ENCODE results near the gene SNORC. TPM values are rescaled to one million over a fixed set of nuclear protein-coding genes. Genes with fewer than 3 reads are reported as not detected.
A peak's percentile ranks its signal among the peaks of the same experiment; 100 is the strongest.
"Not testable (repeated sequence)": the region's sequence is repeated elsewhere in the genome, so short reads cannot be mapped to it uniquely, and the experiment has no call there.

The SNORC gene
- total RNA-seq, 1 donor from 2014 or later: 0.96 TPM

- no peaks in the 10 kb centered on the region for H3K9me3 ChIP-seq
- ATAC-seq: no peak
- no peaks in the 10 kb centered on the region for H3K4me1 ChIP-seq
- intact Hi-C loops (cut with DNase I): no loop called here
- TF ChIP-seq CTCF (IDR thresholded peaks at IDR 0.05): no peak
- no peak for DNase-seq
- no peaks in the 10 kb centered on the region for H3K36me3 ChIP-seq
- H3K27ac ChIP-seq: no peak overlapping the region
- peaks cover 13% of the 10 kb centered on the region for H3K27me3 ChIP-seq
- no peak overlapping the region for H3K4me3 ChIP-seq
Measured at GRCh38 chr2:232900811-232901735, 31.0 kb downstream of the SNORC start.

- Histone ChIP-seq H3K4me3 (no peak overlapping the region), H3K9me3 (no peaks in the 10 kb centered on the region), H3K36me3 (no peaks in the 10 kb centered on the region), H3K27ac (no peak overlapping the region), H3K27me3 (peaks cover 13% of the 10 kb centered on the region), H3K4me1 (no peaks in the 10 kb centered on the region)
- no peak for TF ChIP-seq CTCF (IDR thresholded peaks at IDR 0.05)
- DNase-seq (no peak), ATAC-seq (peak; percentile 42)
- intact Hi-C loops (cut with DNase I): no loop called here
Measured at GRCh38 chr2:232901736-232902578, 31.9 kb downstream of the SNORC start.

GRCh38 chr2:232903989-232904388, 33.9 kb downstream of the SNORC start:
- DNase-seq: no peak
- H3K4me1 ChIP-seq: no peaks in the 10 kb centered on the region
- no peak overlapping the region for H3K4me3 ChIP-seq
- no peaks in the 10 kb centered on the region for H3K36me3 ChIP-seq
- H3K9me3 ChIP-seq: no peaks in the 10 kb centered on the region
- no peak overlapping the region for H3K27ac ChIP-seq
- TF ChIP-seq CTCF (IDR thresholded peaks at IDR 0.05): no peak
- H3K27me3 ChIP-seq: peaks cover 15% of the 10 kb centered on the region
- ATAC-seq: no peak
- intact Hi-C loops (cut with DNase I): no loop called here

GRCh38 chr2:232906867-232907717, 37.0 kb downstream of the SNORC start:
- H3K9me3 ChIP-seq; intact Hi-C loops (cut with DNase I); H3K36me3 ChIP-seq; H3K27ac ChIP-seq; H3K4me3 ChIP-seq; DNase-seq; H3K4me1 ChIP-seq; ATAC-seq: not testable (repeated sequence)
- peaks cover 13% of the 10 kb centered on the region for H3K27me3 ChIP-seq

GRCh38 chr2:232907718-232908085, 37.6 kb downstream of the SNORC start:
- H3K36me3 ChIP-seq; H3K4me3 ChIP-seq; H3K9me3 ChIP-seq; ATAC-seq; H3K27ac ChIP-seq; DNase-seq; H3K4me1 ChIP-seq; intact Hi-C loops (cut with DNase I): not testable (repeated sequence)
- peaks cover 12% of the 10 kb centered on the region for H3K27me3 ChIP-seq

- DNase-seq (no peak), ATAC-seq (no peak)
- Histone ChIP-seq H3K36me3 (no peaks in the 10 kb centered on the region), H3K27me3 (peaks cover 12% of the 10 kb centered on the region), H3K9me3 (peaks cover 7% of the 10 kb centered on the region), H3K4me1 (no peaks in the 10 kb centered on the region), H3K4me3 (no peak overlapping the region), H3K27ac (no peak overlapping the region)
- intact Hi-C loops (cut with DNase I): no loop called here
- no peak for TF ChIP-seq CTCF (IDR thresholded peaks at IDR 0.05)
Measured at GRCh38 chr2:232908695-232909094, 38.6 kb downstream of the SNORC start.

All from upper lobe of right lung (tissue), 1 donor.